HEK293T (cell line): Measurements from ENCODE around the gene MPV17L2.
A peak's percentile ranks its signal among the peaks of the same experiment; 100 is the strongest.

Source experiments
- CTCF ChIA-PET: fragments of 350-600 bp; formaldehyde crosslinking; extraction: SDS; loops from one replicate; lab custom pipeline; 2021; ENCODE audit warnings: antibody characterized with exemption, inconsistent platforms; lab: Yijun Ruan, JAX
- POLR2A ChIA-PET: fragments of 350-600 bp; formaldehyde crosslinking; extraction: SDS; loops from one replicate; lab custom pipeline; 2020; ENCODE audit warnings: antibody characterized with exemption, inconsistent platforms; lab: Yijun Ruan, JAX
- DNase-seq: peaks from one replicate; pipeline ENCODE4 v3.0.0; 2012; ENCODE audit warnings: mixed read lengths; ENCODE audit errors: extremely low spot score
- ARNT ChIP-seq: fragments of 450-650 bp; IDR thresholded peaks from 2 replicates; pipeline ENCODE4 v1.6.1; 2017; ENCODE audit warnings: mild to moderate bottlenecking
- BHLHE40 ChIP-seq: fragments of 450-650 bp; IDR thresholded peaks from 2 replicates; pipeline ENCODE4 v1.6.1; 2016; ENCODE audit warnings: mild to moderate bottlenecking, moderate library complexity, borderline replicate concordance
- CTBP1 ChIP-seq: fragments of 450-650 bp; IDR thresholded peaks from 2 replicates; pipeline ENCODE4 v1.6.1; 2016; ENCODE audit warnings: borderline replicate concordance
- ELF4 ChIP-seq: fragments of 450-650 bp; IDR thresholded peaks from 2 replicates; pipeline ENCODE4 v1.6.1; 2017; ENCODE audit warnings: antibody characterized with exemption
- FOXA1 ChIP-seq: fragments of 450-650 bp; IDR thresholded peaks from 2 replicates; pipeline ENCODE4 v1.6.1; 2016; ENCODE audit warnings: mild to moderate bottlenecking
- FOXM1 ChIP-seq: fragments of 450-650 bp; IDR thresholded peaks from 2 replicates; pipeline ENCODE4 v1.6.1; 2017; ENCODE audit warnings: mild to moderate bottlenecking, borderline replicate concordance
- HDGF ChIP-seq: fragments of 450-650 bp; IDR thresholded peaks from 2 replicates; pipeline ENCODE4 v1.6.1; 2017; ENCODE audit warnings: antibody characterized with exemption, borderline replicate concordance
- L3MBTL2 ChIP-seq: fragments of 450-650 bp; conservative IDR thresholded peaks from 2 replicates; pipeline ENCODE4 v1.6.1; 2016; ENCODE audit warnings: mild to moderate bottlenecking
- LEF1 ChIP-seq: fragments of 450-650 bp; IDR thresholded peaks from 2 replicates; pipeline ENCODE4 v1.6.1; 2017; ENCODE audit warnings: mild to moderate bottlenecking, borderline replicate concordance
- NFRKB ChIP-seq: fragments of 450-650 bp; IDR thresholded peaks from 2 replicates; pipeline ENCODE4 v1.6.1; 2016; ENCODE audit warnings: mild to moderate bottlenecking, moderate library complexity
- SP1 ChIP-seq: fragments of 450-650 bp; IDR thresholded peaks from 2 replicates; pipeline ENCODE4 v1.6.1; 2017
- SUZ12 ChIP-seq: fragments of 450-650 bp; IDR thresholded peaks from 2 replicates; pipeline ENCODE4 v1.6.1; 2016; ENCODE audit warnings: mild to moderate bottlenecking
- TARDBP ChIP-seq: fragments of 450-650 bp; IDR thresholded peaks from 2 replicates; pipeline ENCODE4 v1.6.1; 2016
- TF ChIP-seq, protein P1 (sequence below): fragments of 450-650 bp; IDR thresholded peaks from 2 replicates; pipeline ENCODE4 v1.6.1; 2016

Gene MPV17L2

DNA sequence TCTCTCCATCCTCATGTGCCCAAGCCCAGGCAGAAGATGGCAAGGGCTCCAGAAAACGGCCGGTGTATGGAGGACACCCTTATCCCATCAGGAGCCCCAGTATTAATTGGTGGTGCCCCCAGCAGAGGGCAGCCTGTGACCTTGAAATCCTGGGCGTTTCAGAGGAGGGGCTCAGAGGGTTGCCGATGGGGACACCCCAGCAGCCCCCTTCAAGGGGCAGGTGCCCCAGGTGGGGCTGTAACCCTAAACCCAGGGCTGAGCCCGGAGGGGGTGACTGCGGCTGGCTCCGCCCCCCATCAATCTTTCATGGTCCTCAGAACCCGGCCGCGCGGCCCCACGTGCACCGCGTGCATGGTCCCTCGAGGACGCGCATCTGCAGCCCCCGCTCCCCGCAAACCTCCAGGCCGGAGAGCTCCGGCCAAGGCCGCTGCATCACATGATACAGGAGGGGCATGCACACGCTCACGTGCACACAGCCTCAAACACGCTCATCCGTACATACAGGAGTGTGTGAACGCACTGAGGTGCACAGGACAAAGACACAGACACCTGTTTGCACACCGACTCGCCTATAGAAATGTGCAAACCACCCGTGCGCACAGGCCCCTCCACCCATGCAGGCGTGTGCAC, 9.9 kb downstream of the MPV17L2 start:
- TF ChIP-seq NFRKB (no peak), BHLHE40 (no peak), ELF4 (no peak), L3MBTL2 (peak; percentile 89), FOXA1 (no peak)
- TF ChIP-seq, protein P1, sequence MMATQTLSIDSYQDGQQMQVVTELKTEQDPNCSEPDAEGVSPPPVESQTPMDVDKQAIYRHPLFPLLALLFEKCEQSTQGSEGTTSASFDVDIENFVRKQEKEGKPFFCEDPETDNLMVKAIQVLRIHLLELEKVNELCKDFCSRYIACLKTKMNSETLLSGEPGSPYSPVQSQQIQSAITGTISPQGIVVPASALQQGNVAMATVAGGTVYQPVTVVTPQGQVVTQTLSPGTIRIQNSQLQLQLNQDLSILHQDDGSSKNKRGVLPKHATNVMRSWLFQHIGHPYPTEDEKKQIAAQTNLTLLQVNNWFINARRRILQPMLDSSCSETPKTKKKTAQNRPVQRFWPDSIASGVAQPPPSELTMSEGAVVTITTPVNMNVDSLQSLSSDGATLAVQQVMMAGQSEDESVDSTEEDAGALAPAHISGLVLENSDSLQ = peak; percentile 41
- DNase-seq = no peak

DNA sequence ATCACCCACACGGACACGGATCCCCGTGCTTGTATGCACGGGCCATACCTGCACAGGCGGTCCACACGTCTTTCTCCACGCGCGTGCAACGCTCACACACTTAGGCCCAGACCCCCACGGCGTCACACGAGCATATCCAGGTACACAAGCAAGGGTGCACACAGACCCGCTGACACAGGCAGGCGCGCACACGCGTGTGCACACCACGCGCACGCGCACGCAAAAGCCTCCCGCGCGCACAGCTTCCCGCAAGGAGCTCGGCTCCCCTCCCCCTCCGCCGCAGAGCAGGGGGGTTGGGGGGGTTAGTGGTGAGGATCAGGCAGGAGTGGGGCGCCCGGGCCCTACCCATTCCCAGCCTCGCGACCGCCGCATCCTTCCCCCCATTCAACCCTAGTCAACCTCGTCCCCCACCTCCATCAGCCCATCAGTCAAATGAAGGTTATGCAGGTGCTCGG, 10.4 kb downstream of the MPV17L2 start:
- CTCF ChIA-PET = interaction anchor here (1.2 to 3.9 kb wide), 2 partner anchors 9 to 48 kb away, joined by 3 to 30 read pairs; no protein-coding TSS in a partner anchor
- no peak for DNase-seq
- POLR2A ChIA-PET = interaction anchor here (1.0 to 3.2 kb wide), 6 partner anchors 7 to 139 kb away, joined by 3 to 22 read pairs (median 8); partner anchors contain the start of gene JUND
- TF ChIP-seq BHLHE40 (no peak), ELF4 (no peak), TARDBP (peak; percentile 95)
- TF ChIP-seq, protein P1 = no peak

More for the DNA sequence above, 9.9 kb downstream of the MPV17L2 start:
- POLR2A ChIA-PET = no interaction called here
- CTCF ChIA-PET = no interaction called here

DNA sequence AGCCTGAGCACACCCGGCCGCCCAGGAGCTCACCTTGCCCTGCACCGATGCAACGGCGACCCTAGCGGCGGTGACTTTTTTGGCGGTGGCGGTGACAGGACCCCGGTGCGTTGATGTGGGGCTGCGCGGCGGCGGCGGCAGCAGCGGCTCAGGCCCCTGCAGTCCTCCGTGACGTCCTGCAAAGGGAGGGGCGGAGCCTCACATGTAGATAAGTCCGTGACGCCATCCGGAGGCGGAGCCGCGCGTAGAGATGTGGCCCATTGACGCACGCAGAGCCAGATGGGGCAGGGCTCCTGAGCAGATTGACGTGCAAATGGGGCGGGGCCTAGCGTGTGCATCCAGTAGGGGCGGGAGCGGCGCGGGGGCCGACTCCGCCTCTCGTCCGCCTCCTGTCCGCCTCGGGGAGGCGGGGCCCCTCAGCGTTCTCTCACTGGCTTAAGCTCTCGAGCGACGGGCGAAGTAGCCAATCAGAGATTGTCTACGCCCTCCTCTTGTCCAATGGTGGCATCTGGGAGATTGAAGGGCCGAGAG, 10.9 kb downstream of the MPV17L2 start, which contains the start of gene RAB3A:
Gene RAB3A, minus strand, starts transcription at position 180 of the 531 bp plus-strand sequence. CDS start 1,302 bp downstream, outside the sequence.
- DNase-seq = peak; percentile 97
- ChIA-PET CTCF (interaction anchor here (1.2 to 3.9 kb wide), 2 partner anchors 9 to 47 kb away, joined by 3 to 30 read pairs; no protein-coding TSS in a partner anchor), POLR2A (interaction anchor here (1.0 to 3.2 kb wide), 8 partner anchors 8 to 139 kb away, joined by 3 to 22 read pairs (median 8); partner anchors contain the start of genes JUND and MPV17L2)
- TF ChIP-seq SP1 (peak; percentile 79; the same call in 1 of the 2 replicates), ELF4 (no peak), HDGF (peak; percentile 99), NFRKB (no peak), BHLHE40 (no peak)
- TF ChIP-seq, protein P1 = peak; percentile 100

DNA sequence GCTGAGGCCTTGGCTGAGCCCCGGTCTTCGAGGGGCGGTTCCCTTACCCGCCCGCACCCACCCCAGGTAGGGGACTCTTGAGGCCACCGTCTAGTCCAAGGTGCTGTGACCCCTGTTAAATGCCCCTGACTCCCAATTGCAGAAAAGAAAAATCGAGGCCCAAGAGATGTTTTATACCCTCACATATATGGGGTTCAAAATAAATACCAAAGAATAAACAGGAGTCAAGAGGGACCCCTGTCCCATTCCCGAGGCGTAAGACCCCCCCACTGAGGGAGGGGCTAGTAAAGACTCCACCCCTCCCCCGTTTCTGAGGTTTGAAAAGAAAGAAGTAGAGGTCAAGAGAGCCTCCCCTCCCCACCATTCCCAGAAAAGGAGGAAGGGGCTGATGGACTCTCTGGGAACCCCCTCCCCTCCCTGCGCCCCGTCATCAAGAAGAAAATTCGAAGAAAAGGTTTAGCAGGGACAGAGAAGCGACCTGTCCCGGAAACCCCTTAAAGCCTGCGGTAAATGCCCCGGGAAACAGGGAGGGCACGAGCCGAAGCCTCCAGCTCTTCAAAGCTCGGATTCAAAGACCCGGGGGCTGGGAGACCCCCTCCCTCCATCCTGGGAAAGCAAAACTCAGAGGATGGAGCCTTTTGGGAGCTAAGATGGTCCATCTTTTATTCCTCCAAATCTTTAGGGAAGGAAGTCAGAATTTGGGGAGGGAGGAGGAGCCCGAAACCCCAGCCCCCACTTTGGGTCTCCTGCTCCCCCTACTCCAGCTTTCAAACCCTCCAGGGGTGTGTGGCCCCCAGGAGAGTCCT, 11.6 kb downstream of the MPV17L2 start:
- no peak for DNase-seq
- CTCF ChIA-PET = interaction anchor here (0.8 to 3.9 kb wide), 4 partner anchors 10 to 91 kb away, joined by 3 to 30 read pairs (median 4); no protein-coding TSS in a partner anchor
- peak; percentile 77; the same call in 1 of the 2 replicates for TF ChIP-seq FOXM1
- no peak for TF ChIP-seq SP1
- POLR2A ChIA-PET = interaction anchor here (0.6 to 3.2 kb wide), 10 partner anchors 9 to 140 kb away, joined by 3 to 22 read pairs (median 4); partner anchors contain the start of genes JUND and MPV17L2

DNA sequence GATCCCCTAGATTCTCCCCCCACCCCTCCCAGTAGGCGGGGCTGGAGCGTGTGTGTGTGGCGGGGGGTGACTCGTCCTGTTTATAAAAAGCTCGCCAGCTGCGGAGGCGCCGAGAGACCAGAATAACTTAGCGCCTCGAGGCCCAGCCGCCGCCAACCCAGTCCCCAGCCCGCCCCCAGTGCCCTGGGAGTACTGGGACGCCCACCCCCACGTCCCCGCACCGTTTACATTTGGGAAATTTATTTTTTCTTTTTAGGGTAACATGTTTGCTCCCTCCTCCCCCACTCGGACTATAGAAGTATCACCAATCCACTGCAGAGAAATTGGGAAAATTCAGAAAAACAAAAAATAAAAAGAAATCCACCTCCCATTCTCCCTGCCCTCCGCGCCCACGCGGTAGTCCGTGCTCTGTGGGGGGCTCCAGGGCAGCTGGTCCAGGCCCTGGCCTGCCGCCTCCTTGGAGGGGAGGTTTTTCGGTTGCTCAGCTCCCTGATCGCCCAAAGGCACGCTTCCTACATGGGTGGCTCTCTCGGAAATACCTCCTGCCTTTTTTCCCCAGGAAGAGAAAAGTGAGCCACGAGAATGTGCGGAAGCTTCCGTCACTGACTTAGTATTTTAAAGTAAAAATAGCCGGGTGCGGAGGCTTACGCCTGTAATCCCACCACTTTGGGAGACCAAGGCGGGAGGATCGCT, 12.3 kb downstream of the MPV17L2 start:
- no peak for TF ChIP-seq ELF4
- no peak for TF ChIP-seq SP1
- TF ChIP-seq, protein P1 = no peak
- no peak for TF ChIP-seq NFRKB
- no peak for TF ChIP-seq CTBP1
- no peak for TF ChIP-seq FOXA1
- TF ChIP-seq HDGF = no peak
- no peak for TF ChIP-seq SUZ12
- no peak for TF ChIP-seq LEF1
- TF ChIP-seq BHLHE40 = no peak
- TF ChIP-seq ARNT = no peak
- TF ChIP-seq FOXM1 = no peak
- POLR2A ChIA-PET = interaction anchor here (0.6 to 3.2 kb wide), 11 partner anchors 11 to 141 kb away, joined by 3 to 22 read pairs (median 3); partner anchors contain the start of genes JUND, LSM4 and MPV17L2
- no peak for DNase-seq
- CTCF ChIA-PET = interaction anchor here (0.8 to 3.9 kb wide), 4 partner anchors 17 to 92 kb away, joined by 3 to 30 read pairs (median 4); no protein-coding TSS in a partner anchor
